Activated CD4-positive, CD25-positive, alpha-beta regulatory T cell treated with anti-CD3 and anti-CD28 coated beads, Interleukin-2, amount 50 U/mL, for 16 hours (primary cell): Measurements from ENCODE around the gene DCAKD.
A peak's percentile ranks its signal among the peaks of the same experiment; 100 is the strongest.
"Not testable (repeated sequence)": the region's sequence is repeated elsewhere in the genome, so short reads cannot be mapped to it uniquely, and the experiment has no call there.

Experiments
- DNase-seq: peaks from one replicate; pipeline ENCODE4 v3.0.0-alpha.2; 2020; ENCODE audit warnings: low read depth, low spot score

The DCAKD gene

GRCh38 chr17:45067637-45068036 lies 16.2 kb upstream of the DCAKD start:
- no peak for DNase-seq

GRCh38 chr17:45063198-45063597 lies 11.8 kb upstream of the DCAKD start:
- no peak for DNase-seq

GRCh38 chr17:45061606-45062205 lies 10.3 kb upstream of the DCAKD start:
- no peak for DNase-seq

GRCh38 chr17:45060797-45061605 lies 9.6 kb upstream of the DCAKD start, which contains the start of gene NMT1:
Gene NMT1 (plus strand): TSS chr17:45061317. CDS start chr17:45061330, 13 bp downstream.
- peak; percentile 95 for DNase-seq

- no peak for DNase-seq
Observed at GRCh38 chr17:45060382-45060796, 9.0 kb upstream of the DCAKD start.

- no peak for DNase-seq
Observed at GRCh38 chr17:45052052-45052772, 780 bp upstream of the DCAKD start.

GRCh38 chr17:45051720-45052051 lies 254 bp upstream of the DCAKD start:
- not testable (repeated sequence) for DNase-seq

GRCh38 chr17:45050481-45051059 lies 862 bp downstream of the DCAKD start:
- DNase-seq: no peak

- DNase-seq: no peak
Observed at GRCh38 chr17:45048795-45049563, 2.5 kb downstream of the DCAKD start.

GRCh38 chr17:45046537-45047125 lies 4.8 kb downstream of the DCAKD start:
- no peak for DNase-seq

GRCh38 chr17:45043813-45044540 lies 7.5 kb downstream of the DCAKD start:
- no peak for DNase-seq

- DNase-seq: no peak
Observed at GRCh38 chr17:45042346-45043120, 8.9 kb downstream of the DCAKD start.

GRCh38 chr17:45040459-45040858 lies 11.0 kb downstream of the DCAKD start:
- DNase-seq: no peak

- DNase-seq: no peak
Observed at GRCh38 chr17:45038728-45039634, 12.5 kb downstream of the DCAKD start.

- DNase-seq: no peak
Observed at GRCh38 chr17:45036691-45037090, 14.7 kb downstream of the DCAKD start.

- DNase-seq: no peak
Observed at GRCh38 chr17:45035848-45036247, 15.6 kb downstream of the DCAKD start.

- DNase-seq: no peak
Observed at GRCh38 chr17:45034599-45034998, 16.8 kb downstream of the DCAKD start.

GRCh38 chr17:45032174-45032541 lies 19.3 kb downstream of the DCAKD start:
- DNase-seq: no peak
